Activated CD4-positive, alpha-beta T cell treated with anti-CD3 and anti-CD28 coated beads, Interleukin-2, amount 50 U/mL, for 16 hours (primary cell): ENCODE measurements around the gene RBM17.
"Not testable (repeated sequence)": the region's sequence is repeated elsewhere in the genome, so short reads cannot be mapped to it uniquely, and the experiment has no call there.

Source experiments
- DNase-seq: peaks from one replicate; pipeline ENCODE4 v3.0.0-alpha.2; 2020

Gene RBM17

GRCh38 chr10:6082496-6083395, 6.1 kb upstream of the RBM17 start:
- DNase-seq = peak; percentile 73

- DNase-seq = peak; percentile 97
Observed at GRCh38 chr10:6083523-6084475, 5.0 kb upstream of the RBM17 start.

- DNase-seq = peak; percentile 93
Observed at GRCh38 chr10:6086375-6087233, 2.2 kb upstream of the RBM17 start.

- no peak for DNase-seq
Observed at GRCh38 chr10:6089334-6090219, 743 bp downstream of the RBM17 start.

GRCh38 chr10:6091630-6092029, 2.8 kb downstream of the RBM17 start:
- DNase-seq = no peak

GRCh38 chr10:6092731-6093130, 3.9 kb downstream of the RBM17 start:
- no peak for DNase-seq

GRCh38 chr10:6095810-6096570, 7.2 kb downstream of the RBM17 start:
- DNase-seq = no peak

- no peak for DNase-seq
Observed at GRCh38 chr10:6097063-6097462, 8.2 kb downstream of the RBM17 start.

GRCh38 chr10:6098156-6098555, 9.3 kb downstream of the RBM17 start:
- DNase-seq = no peak

- DNase-seq = no peak
Observed at GRCh38 chr10:6100370-6100769, 11.5 kb downstream of the RBM17 start.

GRCh38 chr10:6101181-6101580, 12.3 kb downstream of the RBM17 start:
- DNase-seq = no peak

GRCh38 chr10:6102128-6102527, 13.3 kb downstream of the RBM17 start:
- no peak for DNase-seq

GRCh38 chr10:6103591-6103990, 14.8 kb downstream of the RBM17 start:
- no peak for DNase-seq

- DNase-seq = not testable (repeated sequence)
Observed at GRCh38 chr10:6107616-6108015, 18.8 kb downstream of the RBM17 start.

GRCh38 chr10:6108072-6108471, 19.2 kb downstream of the RBM17 start:
- no peak for DNase-seq

- DNase-seq = peak; percentile 55
Observed at GRCh38 chr10:6108631-6109443, 20.0 kb downstream of the RBM17 start.

GRCh38 chr10:6109444-6109775, 20.6 kb downstream of the RBM17 start:
- DNase-seq = no peak

GRCh38 chr10:6110136-6110535, 21.3 kb downstream of the RBM17 start:
- no peak for DNase-seq

GRCh38 chr10:6112893-6113292, 24.1 kb downstream of the RBM17 start:
- DNase-seq = no peak

GRCh38 chr10:6114299-6114698, 25.5 kb downstream of the RBM17 start:
- peak; percentile 44 for DNase-seq
